Measurements from ENCODE around the gene DIP2C.
"Not testable (repeated sequence)": the region's sequence is repeated elsewhere in the genome, so short reads cannot be mapped to it uniquely, and the experiment has no call there.

DIP2C gene

GRCh38 chr10:369684-370448 lies 319.6 kb downstream of the DIP2C start:
- no peaks in the 10 kb centered on the region for H3K27me3 ChIP-seq (ENCODE audit: insufficient read depth, low read length)
- no peak overlapping the region for H3K23ac ChIP-seq (ENCODE audit: low read length)
- H2AFZ ChIP-seq (ENCODE audit: insufficient read depth, low read length, poor library complexity) = peak overlapping the region; percentile 80
- H2BK12ac ChIP-seq (ENCODE audit: low read length) = peak overlapping the region; percentile 80
- H3K9ac ChIP-seq (ENCODE audit: low read length) = no peak overlapping the region
- peaks cover 27% of the 10 kb centered on the region for H3K79me2 ChIP-seq (ENCODE audit: control insufficient read depth, insufficient read depth, low read length, poor library complexity)
- peak overlapping the region; percentile 94 for H3K18ac ChIP-seq (ENCODE audit: low read length)
- peak overlapping the region; percentile 88 for H4K12ac ChIP-seq (ENCODE audit: low read depth, low read length)
- no CpG with 5 or more reads among the region's 22 CpGs for WGBS (ENCODE audit: extremely low coverage, insufficient coverage, insufficient read length)
- no peak overlapping the region for H3K4me3 ChIP-seq (ENCODE audit: low read depth, low read length)
- peak overlapping the region; percentile 82 for H4K8ac ChIP-seq (ENCODE audit: low read depth, low read length)
- peak overlapping the region; percentile 97 for H2BK5ac ChIP-seq (ENCODE audit: low read depth, low read length, poor library complexity)
- H3K14ac ChIP-seq (ENCODE audit: low read length) = peak overlapping the region; percentile 93
- peak overlapping the region; percentile 98 for H2BK120ac ChIP-seq (ENCODE audit: insufficient read depth, low read length, poor library complexity)
- DNase-seq = no peak
- H3K4me2 ChIP-seq (ENCODE audit: low read length) = peak overlapping the region; percentile 15
- H4K91ac ChIP-seq (ENCODE audit: low read depth, low read length) = peak overlapping the region; percentile 99
- H3K79me1 ChIP-seq (ENCODE audit: low read length) = peaks cover 53% of the 10 kb centered on the region
- peaks cover 13 to 14% of the 10 kb centered on the region in 2 experiments for H3K36me3 ChIP-seq (ENCODE audit: control insufficient read depth in 1 of 2, insufficient read depth in 2 of 2, low read length in 2 of 2)
- peaks cover 2% of the 10 kb centered on the region for H3K9me3 ChIP-seq (ENCODE audit: insufficient read depth, low read depth, low read length)
- H3K27ac ChIP-seq (ENCODE audit: low read depth, low read length) = peak overlapping the region; percentile 95
- peak overlapping the region; percentile 97 for H2AK5ac ChIP-seq (ENCODE audit: low read length)
- H3K4me1 ChIP-seq (ENCODE audit: control insufficient read depth in 1 of 2, insufficient read depth in 2 of 2, low read length in 2 of 2) = peaks cover 40 to 47% of the 10 kb centered on the region in 2 experiments
- H3K4ac ChIP-seq (ENCODE audit: low read depth, low read length) = peak overlapping the region; percentile 95

GRCh38 chr10:369221-369683 lies 320.2 kb downstream of the DIP2C start:
- peak overlapping the region; percentile 31 for H3K4ac ChIP-seq (ENCODE audit: low read depth, low read length)
- no CpG with 5 or more reads among the region's 18 CpGs for WGBS (ENCODE audit: extremely low coverage, insufficient coverage, insufficient read length)
- peaks cover 25% of the 10 kb centered on the region for H3K79me2 ChIP-seq (ENCODE audit: control insufficient read depth, insufficient read depth, low read length, poor library complexity)
- peak overlapping the region; percentile 85 for H3K14ac ChIP-seq (ENCODE audit: low read length)
- peak overlapping the region; percentile 59 for H2BK12ac ChIP-seq (ENCODE audit: low read length)
- H3K4me2 ChIP-seq (ENCODE audit: low read length) = peak overlapping the region; percentile 15
- peaks cover 48% of the 10 kb centered on the region for H3K79me1 ChIP-seq (ENCODE audit: low read length)
- H3K9ac ChIP-seq (ENCODE audit: low read length) = no peak overlapping the region
- peak overlapping the region; percentile 93 for H3K18ac ChIP-seq (ENCODE audit: low read length)
- peak overlapping the region; percentile 25 for H2AK5ac ChIP-seq (ENCODE audit: low read length)
- no peak for DNase-seq
- no peak overlapping the region for H3K4me3 ChIP-seq (ENCODE audit: low read depth, low read length)
- H3K23ac ChIP-seq (ENCODE audit: low read length) = no peak overlapping the region
- H2BK5ac ChIP-seq (ENCODE audit: low read depth, low read length, poor library complexity) = peak overlapping the region; percentile 67
- peak overlapping the region; percentile 95 for H3K27ac ChIP-seq (ENCODE audit: low read depth, low read length)
- H4K8ac ChIP-seq (ENCODE audit: low read depth, low read length) = peak overlapping the region; percentile 77
- H2BK120ac ChIP-seq (ENCODE audit: insufficient read depth, low read length, poor library complexity) = peak overlapping the region; percentile 87
- peak overlapping the region; percentile 62 for H4K12ac ChIP-seq (ENCODE audit: low read depth, low read length)
- peak overlapping the region; percentile 96 for H4K91ac ChIP-seq (ENCODE audit: low read depth, low read length)
- H3K9me3 ChIP-seq (ENCODE audit: insufficient read depth, low read depth, low read length) = peaks cover under 1% of the 10 kb centered on the region
- peaks cover 16 to 17% of the 10 kb centered on the region in 2 experiments for H3K36me3 ChIP-seq (ENCODE audit: control insufficient read depth in 1 of 2, insufficient read depth in 2 of 2, low read length in 2 of 2)
- no peaks in the 10 kb centered on the region for H3K27me3 ChIP-seq (ENCODE audit: insufficient read depth, low read length)
- peaks cover 38 to 43% of the 10 kb centered on the region in 2 experiments for H3K4me1 ChIP-seq (ENCODE audit: control insufficient read depth in 1 of 2, insufficient read depth in 2 of 2, low read length in 2 of 2)
- H2AFZ ChIP-seq (ENCODE audit: insufficient read depth, low read length, poor library complexity) = peak overlapping the region; percentile 18

DNA sequence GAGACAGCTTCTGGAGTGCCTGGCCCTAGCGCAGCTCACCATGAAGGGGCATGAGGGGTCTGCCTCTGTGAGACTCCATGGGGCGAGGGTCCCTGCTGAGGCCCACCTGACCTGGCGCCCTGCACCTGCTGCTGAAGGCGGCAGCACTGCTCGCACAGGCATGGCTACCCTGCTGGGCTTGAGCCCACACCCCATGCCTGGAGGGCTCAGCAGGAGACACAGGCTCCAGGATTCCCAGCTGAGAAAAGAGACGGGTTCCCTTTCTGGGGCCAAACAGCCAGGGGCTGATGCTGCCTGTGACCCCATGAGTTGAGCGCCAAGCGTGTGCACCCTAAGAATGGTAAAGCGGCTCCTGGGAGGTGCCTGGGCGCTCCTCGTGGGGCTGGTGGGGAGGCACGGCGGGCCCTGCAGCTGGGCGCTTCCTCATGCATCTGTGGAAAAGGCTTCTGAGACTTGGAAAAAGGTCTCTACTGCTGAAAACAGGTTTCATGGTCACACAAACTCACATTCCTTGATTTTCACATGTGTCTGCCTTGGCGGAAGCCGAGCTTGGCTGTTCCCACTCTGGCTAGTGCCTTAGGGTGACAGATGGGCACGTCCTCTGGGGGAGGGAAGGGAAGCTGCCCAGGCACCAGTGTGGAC lies 320.8 kb downstream of the DIP2C start:
- peaks cover 45% of the 10 kb centered on the region for H3K79me1 ChIP-seq (ENCODE audit: low read length)
- peaks cover 18% of the 10 kb centered on the region in 2 experiments for H3K36me3 ChIP-seq (ENCODE audit: control insufficient read depth in 1 of 2, insufficient read depth in 2 of 2, low read length in 2 of 2)
- peaks cover 25% of the 10 kb centered on the region for H3K79me2 ChIP-seq (ENCODE audit: control insufficient read depth, insufficient read depth, low read length, poor library complexity)
- H3K4me2 ChIP-seq (ENCODE audit: low read length) = peak overlapping the region; percentile 15
- H3K27me3 ChIP-seq (ENCODE audit: insufficient read depth, low read length) = no peaks in the 10 kb centered on the region
- peak overlapping the region; percentile 25 for H2AK5ac ChIP-seq (ENCODE audit: low read length)
- peak overlapping the region; percentile 29 for H3K9ac ChIP-seq (ENCODE audit: low read length)
- H4K8ac ChIP-seq (ENCODE audit: low read depth, low read length) = peak overlapping the region; percentile 77
- peak overlapping the region; percentile 87 for H2BK120ac ChIP-seq (ENCODE audit: insufficient read depth, low read length, poor library complexity)
- H4K91ac ChIP-seq (ENCODE audit: low read depth, low read length) = peak overlapping the region; percentile 96
- no peak overlapping the region for H3K23ac ChIP-seq (ENCODE audit: low read length)
- peaks cover 35 to 42% of the 10 kb centered on the region in 2 experiments for H3K4me1 ChIP-seq (ENCODE audit: control insufficient read depth in 1 of 2, insufficient read depth in 2 of 2, low read length in 2 of 2)
- no peaks in the 10 kb centered on the region for H3K9me3 ChIP-seq (ENCODE audit: insufficient read depth, low read depth, low read length)
- H3K4me3 ChIP-seq (ENCODE audit: low read depth, low read length) = no peak overlapping the region
- H3K4ac ChIP-seq (ENCODE audit: low read depth, low read length) = peak overlapping the region; percentile 31
- H2AFZ ChIP-seq (ENCODE audit: insufficient read depth, low read length, poor library complexity) = peak overlapping the region; percentile 18
- peak overlapping the region; percentile 85 for H3K14ac ChIP-seq (ENCODE audit: low read length)
- peak overlapping the region; percentile 95 for H3K27ac ChIP-seq (ENCODE audit: low read depth, low read length)
- H2BK5ac ChIP-seq (ENCODE audit: low read depth, low read length, poor library complexity) = peak overlapping the region; percentile 67
- DNase-seq = no peak
- WGBS (ENCODE audit: extremely low coverage, insufficient coverage, insufficient read length) = no CpG with 5 or more reads among the region's 17 CpGs
- H3K18ac ChIP-seq (ENCODE audit: low read length) = peak overlapping the region; percentile 93
- peak overlapping the region; percentile 62 for H4K12ac ChIP-seq (ENCODE audit: low read depth, low read length)
- peak overlapping the region; percentile 59 for H2BK12ac ChIP-seq (ENCODE audit: low read length)

DNA sequence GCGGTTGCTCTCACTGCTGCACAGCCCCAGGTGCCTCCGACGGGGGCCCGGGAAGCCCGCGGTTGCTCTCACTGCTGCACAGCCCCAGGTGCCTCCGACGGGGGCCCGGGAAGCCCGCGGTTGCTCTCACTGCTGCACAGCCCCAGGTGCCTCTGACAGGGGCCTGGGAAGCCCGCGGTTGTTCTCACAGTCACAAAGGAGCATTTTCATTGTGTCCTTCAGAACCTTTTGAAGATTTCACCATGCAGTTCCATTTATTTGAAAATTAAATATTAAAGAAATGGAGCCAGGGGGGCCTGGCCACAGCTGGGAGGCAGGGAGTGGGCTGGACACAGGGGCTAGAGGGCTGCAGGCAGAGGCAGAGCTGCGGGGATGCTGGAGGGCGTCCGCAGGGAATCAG lies 321.4 kb downstream of the DIP2C start:
- peak overlapping the region; percentile 87 for H2BK120ac ChIP-seq (ENCODE audit: insufficient read depth, low read length, poor library complexity)
- H3K4ac ChIP-seq (ENCODE audit: low read depth, low read length) = peak overlapping the region; percentile 31
- peak overlapping the region; percentile 93 for H3K18ac ChIP-seq (ENCODE audit: low read length)
- peak overlapping the region; percentile 67 for H2BK5ac ChIP-seq (ENCODE audit: low read depth, low read length, poor library complexity)
- H4K91ac ChIP-seq (ENCODE audit: low read depth, low read length) = peak overlapping the region; percentile 96
- H3K9ac ChIP-seq (ENCODE audit: low read length); H3K4me3 ChIP-seq (ENCODE audit: low read depth, low read length); DNase-seq; H3K23ac ChIP-seq (ENCODE audit: low read length); H3K4me2 ChIP-seq (ENCODE audit: low read length); H3K27me3 ChIP-seq (ENCODE audit: insufficient read depth, low read length); H3K9me3 ChIP-seq (ENCODE audit: insufficient read depth, low read depth, low read length): not testable (repeated sequence)
- peaks cover 42% of the 10 kb centered on the region for H3K79me1 ChIP-seq (ENCODE audit: low read length)
- no CpG with 5 or more reads among the region's 16 CpGs for WGBS (ENCODE audit: extremely low coverage, insufficient coverage, insufficient read length)
- peak overlapping the region; percentile 85 for H3K14ac ChIP-seq (ENCODE audit: low read length)
- peak overlapping the region; percentile 62 for H4K12ac ChIP-seq (ENCODE audit: low read depth, low read length)
- peak overlapping the region; percentile 25 for H2AK5ac ChIP-seq (ENCODE audit: low read length)
- H4K8ac ChIP-seq (ENCODE audit: low read depth, low read length) = peak overlapping the region; percentile 77
- peaks cover 25% of the 10 kb centered on the region for H3K79me2 ChIP-seq (ENCODE audit: control insufficient read depth, insufficient read depth, low read length, poor library complexity)
- H2BK12ac ChIP-seq (ENCODE audit: low read length) = peak overlapping the region; percentile 59
- peaks cover 35 to 42% of the 10 kb centered on the region in 2 experiments for H3K4me1 ChIP-seq (ENCODE audit: control insufficient read depth in 1 of 2, insufficient read depth in 2 of 2, low read length in 2 of 2)
- peak overlapping the region; percentile 95 for H3K27ac ChIP-seq (ENCODE audit: low read depth, low read length)
- H3K36me3 ChIP-seq (ENCODE audit: control insufficient read depth in 1 of 2, insufficient read depth in 2 of 2, low read length in 2 of 2) = peaks cover 22% of the 10 kb centered on the region in 2 experiments
- peak overlapping the region; percentile 18 for H2AFZ ChIP-seq (ENCODE audit: insufficient read depth, low read length, poor library complexity)

Measured in trophoblast cell (in vitro differentiated cells and primary cell).